Memory B cell (primary cell): ENCODE results near the gene FTO.

ENCODE experiments used
- ATAC-seq: fragments of 150-1000 bp; cut with Tn5 transposase; 2 replicates; pipeline ENCODE4 v1.10.0; 2021; ENCODE audit warnings: low read depth, mild to moderate bottlenecking, moderate library complexity
- DNase-seq, 2 donors: peaks; one replicate each; pipeline ENCODE4 v3.0.0; 2022; ENCODE audit warnings: low spot score in 2 of 2
- H3K27ac Mint-ChIP-seq: one replicate; pipeline ENCODE4 v1.8.0; 2022; ENCODE audit warnings: mild to moderate bottlenecking, moderate library complexity, mixed read lengths
- H3K27me3 Mint-ChIP-seq: one replicate; pipeline ENCODE4 v1.8.0; 2022; ENCODE audit warnings: mixed read lengths
- H3K36me3 Mint-ChIP-seq: one replicate; pipeline ENCODE4 v1.8.0; 2022; ENCODE audit warnings: mild to moderate bottlenecking, mixed read lengths
- H3K4me1 Mint-ChIP-seq: one replicate; pipeline ENCODE4 v1.8.0; 2022; ENCODE audit warnings: mixed read lengths
- H3K4me3 Mint-ChIP-seq: one replicate; pipeline ENCODE4 v1.8.0; 2022; ENCODE audit warnings: mild to moderate bottlenecking, moderate library complexity, mixed read lengths
- H3K9me3 Mint-ChIP-seq: one replicate; pipeline ENCODE4 v1.8.0; 2022; ENCODE audit warnings: mixed read lengths

The FTO gene

DNA sequence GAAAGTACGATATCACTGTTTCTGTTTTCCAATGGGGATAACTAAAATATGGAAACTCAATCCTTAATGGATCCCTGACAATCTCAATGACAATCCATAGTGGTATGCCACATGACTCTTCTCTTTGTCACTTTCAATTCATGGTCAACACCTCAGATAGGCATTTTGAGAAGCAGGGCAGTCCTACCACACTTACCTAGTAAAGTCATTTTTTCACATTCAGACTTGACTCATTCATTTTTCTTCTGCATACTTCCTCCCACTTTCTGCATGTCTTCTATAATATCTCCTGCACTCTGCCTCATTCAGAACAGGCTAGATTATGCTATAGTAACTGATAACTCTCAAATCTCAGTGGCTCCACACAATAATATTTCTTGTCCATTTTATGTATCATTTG, 117.5 kb downstream of the FTO start:
- H3K27ac Mint-ChIP-seq, result no peak overlapping the region

DNA sequence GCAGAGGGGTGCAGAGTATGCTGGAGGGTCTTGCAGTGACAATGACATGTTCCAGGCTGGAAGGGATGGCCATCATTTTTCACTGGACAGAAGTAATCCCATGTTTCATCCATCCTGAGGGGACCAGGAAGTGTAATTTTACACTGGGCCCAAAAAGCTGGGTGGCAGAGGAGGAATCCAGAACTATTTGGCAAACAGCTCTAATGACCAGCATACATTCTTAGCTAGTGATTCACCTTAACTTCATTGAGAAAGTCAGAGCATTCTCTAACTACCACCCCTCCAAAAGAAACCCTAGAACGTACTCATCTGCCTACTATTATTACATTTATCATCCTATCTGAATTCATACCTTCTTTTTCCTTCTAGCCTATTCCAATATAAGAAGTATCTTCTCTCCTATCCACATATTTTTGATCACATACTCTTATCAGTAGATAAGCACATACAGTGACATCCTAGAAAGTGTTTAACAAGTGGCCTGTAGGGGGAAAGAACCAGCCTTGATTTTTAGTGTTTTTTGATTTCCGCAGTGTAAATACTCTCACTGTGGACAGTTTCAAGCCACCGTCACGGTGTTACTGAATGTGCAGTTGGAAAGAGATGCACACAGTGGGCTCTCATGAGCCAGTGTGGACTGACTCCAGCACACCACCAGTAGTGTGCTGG, 118.1 kb downstream of the FTO start:
- DNase-seq (no peak), ATAC-seq (no peak)
- Mint-ChIP-seq H3K27me3 (no peaks in the 10 kb centered on the region), H3K27ac (no peak overlapping the region), H3K36me3 (peaks cover 8% of the 10 kb centered on the region), H3K9me3 (no peaks in the 10 kb centered on the region), H3K4me3 (no peak overlapping the region), H3K4me1 (peaks cover 2% of the 10 kb centered on the region)

More for the DNA sequence above, 117.5 kb downstream of the FTO start:
- DNase-seq (no peak), ATAC-seq (no peak)
- H3K36me3 Mint-ChIP-seq, result peaks cover 11% of the 10 kb centered on the region
- H3K27me3 Mint-ChIP-seq, result no peaks in the 10 kb centered on the region
- peaks cover under 1% of the 10 kb centered on the region for H3K9me3 Mint-ChIP-seq
- no peak overlapping the region for H3K4me3 Mint-ChIP-seq
- peaks cover 4% of the 10 kb centered on the region for H3K4me1 Mint-ChIP-seq

DNA sequence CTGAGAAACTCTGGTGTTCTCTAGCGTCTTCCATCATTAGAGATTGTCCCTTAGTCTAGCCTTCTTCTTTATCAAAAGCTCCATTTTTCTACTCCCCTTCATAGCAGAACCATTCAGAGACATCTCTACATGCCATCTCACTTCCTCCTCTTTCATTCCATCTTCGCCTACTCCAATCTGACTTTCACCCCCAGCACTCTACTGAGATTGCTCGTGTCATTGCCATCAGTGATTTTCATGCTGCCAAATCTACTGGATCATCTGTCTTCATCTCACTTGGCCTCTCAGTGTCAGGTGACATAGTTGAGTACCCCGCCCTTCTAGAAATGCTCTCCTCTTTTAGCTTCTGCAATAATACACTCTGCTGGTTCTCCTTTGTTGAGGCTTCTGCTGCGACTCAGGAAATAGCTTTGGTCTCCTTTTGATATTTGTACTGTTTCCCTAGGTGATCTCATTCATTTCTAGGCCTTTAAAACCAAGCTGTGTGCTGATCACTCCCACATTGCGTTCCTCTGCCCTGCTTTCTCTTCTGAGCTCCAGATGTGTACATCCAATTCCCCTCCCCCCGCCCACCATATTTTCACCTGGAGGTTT, 119.1 kb downstream of the FTO start:
- Mint-ChIP-seq H3K9me3 (no peaks in the 10 kb centered on the region), H3K4me1 (peaks cover 2% of the 10 kb centered on the region), H3K4me3 (no peak overlapping the region), H3K36me3 (peaks cover 9% of the 10 kb centered on the region), H3K27me3 (no peaks in the 10 kb centered on the region), H3K27ac (no peak overlapping the region)
- no peak for ATAC-seq
- DNase-seq, result no peak

DNA sequence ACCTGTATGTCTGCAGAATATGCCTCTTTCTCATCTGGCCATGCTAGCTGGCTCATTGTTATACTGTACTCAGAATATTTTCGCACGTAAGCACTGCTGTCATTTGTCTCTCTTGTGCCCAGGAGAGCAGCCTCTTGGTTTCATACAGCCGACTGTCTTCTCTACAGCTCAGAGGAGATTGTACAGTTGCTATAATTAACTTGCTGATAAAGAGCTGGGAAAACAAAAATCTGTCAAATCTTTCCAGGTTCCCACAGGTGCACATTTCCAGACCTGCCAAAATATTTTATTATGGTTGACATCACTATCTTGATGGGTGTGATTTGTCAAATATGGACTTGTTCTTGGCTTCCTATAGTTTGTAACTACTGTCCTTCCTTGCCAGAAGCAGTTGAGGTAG, 122.7 kb downstream of the FTO start:
- Mint-ChIP-seq H3K9me3 (no peaks in the 10 kb centered on the region), H3K36me3 (peaks cover 20% of the 10 kb centered on the region), H3K4me3 (no peak overlapping the region), H3K4me1 (peaks cover 3% of the 10 kb centered on the region), H3K27me3 (no peaks in the 10 kb centered on the region), H3K27ac (no peak overlapping the region)
- ATAC-seq (no peak), DNase-seq (no peak)

DNA sequence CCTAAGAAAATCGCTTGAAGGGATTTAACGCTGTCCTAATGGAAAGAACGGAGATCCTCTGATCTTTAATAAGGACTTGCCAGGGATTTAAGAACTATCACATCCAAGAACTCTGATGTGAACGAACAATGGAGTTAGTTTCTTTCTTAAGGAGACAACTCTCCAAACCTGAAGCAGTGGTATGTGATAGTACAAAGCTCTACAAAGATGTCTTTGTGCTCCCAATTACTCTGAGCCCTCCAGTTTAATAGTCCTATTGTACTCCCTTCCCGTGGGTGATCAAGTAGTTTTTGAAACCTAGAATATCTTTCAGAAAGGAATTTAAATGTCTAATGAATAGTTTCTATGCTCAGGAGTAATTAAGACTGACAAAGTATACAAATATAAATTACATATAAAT, 123.8 kb downstream of the FTO start:
- DNase-seq (no peak), ATAC-seq (no peak)
- Mint-ChIP-seq H3K4me1 (peaks cover 5% of the 10 kb centered on the region), H3K36me3 (peaks cover 28% of the 10 kb centered on the region), H3K4me3 (no peak overlapping the region), H3K27me3 (no peaks in the 10 kb centered on the region), H3K27ac (no peak overlapping the region), H3K9me3 (no peaks in the 10 kb centered on the region)

DNA sequence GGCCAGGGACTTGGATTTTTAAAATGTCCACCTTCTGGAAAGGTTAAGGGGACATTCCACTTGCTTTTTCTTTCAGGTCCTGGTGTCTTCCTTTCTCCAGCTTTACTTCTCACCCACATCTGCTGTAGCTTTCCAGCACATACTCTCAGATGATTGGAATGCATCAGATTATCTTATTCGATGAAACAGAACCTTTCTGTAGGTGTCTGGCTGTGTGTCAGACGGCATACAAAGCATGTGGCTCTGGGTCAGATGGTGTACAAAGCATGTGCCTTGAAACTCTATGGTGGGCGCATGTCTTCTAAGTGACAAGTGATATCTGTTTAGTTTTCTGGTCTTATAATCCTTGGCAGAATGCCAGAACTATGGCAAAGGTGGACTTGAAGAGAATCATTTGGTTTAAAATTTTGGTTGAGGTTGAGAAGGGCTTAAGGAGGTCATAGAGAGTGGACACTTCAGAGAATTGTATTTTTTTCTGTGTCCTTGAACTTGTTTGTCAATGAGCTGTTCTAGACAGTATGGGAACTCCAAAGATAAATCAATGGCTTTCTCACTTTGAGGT, 125.3 kb downstream of the FTO start:
- ATAC-seq (no peak), DNase-seq (no peak)
- H3K27me3 Mint-ChIP-seq, result no peaks in the 10 kb centered on the region
- peaks cover 36% of the 10 kb centered on the region for H3K36me3 Mint-ChIP-seq
- peaks cover 1% of the 10 kb centered on the region for H3K9me3 Mint-ChIP-seq
- no peak overlapping the region for H3K27ac Mint-ChIP-seq
- H3K4me3 Mint-ChIP-seq, result no peak overlapping the region
- peaks cover 5% of the 10 kb centered on the region for H3K4me1 Mint-ChIP-seq

DNA sequence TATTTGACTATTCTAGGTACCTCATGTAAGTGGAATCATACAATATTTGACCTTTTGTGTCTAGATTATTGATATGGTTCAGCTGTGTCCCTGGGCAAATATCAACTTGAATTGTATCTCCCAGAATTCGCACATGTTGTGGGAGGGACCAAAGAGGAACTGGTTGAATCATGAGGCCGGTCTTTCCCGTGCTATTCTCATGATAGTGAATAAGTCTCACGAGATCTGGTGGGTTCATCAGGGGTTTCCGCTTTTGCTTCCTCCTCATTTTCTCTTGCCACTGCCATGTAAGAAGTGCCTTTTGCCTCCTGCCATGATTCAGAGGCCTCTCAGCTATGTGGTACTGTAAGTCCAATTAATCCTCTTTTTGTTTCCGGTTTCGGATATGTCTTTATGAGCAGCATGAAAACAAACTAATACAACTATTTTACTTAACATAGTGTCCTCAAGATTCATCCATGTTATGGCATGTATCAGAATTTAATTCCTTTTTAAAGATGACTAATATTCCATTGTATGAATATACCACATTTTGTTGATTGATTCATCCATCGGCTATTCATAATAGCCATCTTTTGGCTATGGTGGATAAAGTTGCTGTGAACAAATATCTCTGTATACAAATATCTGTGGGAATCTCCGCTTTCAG, 129.1 kb downstream of the FTO start:
- Mint-ChIP-seq H3K4me1 (peaks cover 10% of the 10 kb centered on the region), H3K36me3 (peaks cover 52% of the 10 kb centered on the region), H3K27me3 (no peaks in the 10 kb centered on the region), H3K9me3 (peaks cover 5% of the 10 kb centered on the region), H3K27ac (no peak overlapping the region), H3K4me3 (no peak overlapping the region)
- no peak for DNase-seq
- ATAC-seq, result no peak

DNA sequence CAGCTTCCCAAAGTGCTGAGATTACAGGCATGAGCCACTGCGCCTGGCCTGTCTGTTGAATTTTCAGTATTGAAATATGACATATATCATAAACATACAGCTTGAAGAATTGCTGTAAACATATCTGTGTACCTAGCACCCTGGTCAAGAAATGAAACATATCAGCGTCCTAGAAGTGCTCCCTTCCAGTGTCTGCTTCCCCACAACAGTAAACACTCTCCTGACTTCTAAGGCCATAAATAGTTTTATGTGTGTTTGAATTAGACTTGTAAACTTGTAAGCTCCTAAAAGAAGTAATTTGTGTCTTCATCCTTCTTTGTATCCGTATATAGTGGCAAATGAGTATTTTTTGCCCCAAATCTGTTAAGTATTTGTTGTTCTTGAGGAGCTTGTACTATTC, 132.2 kb downstream of the FTO start:
- no peak overlapping the region for H3K27ac Mint-ChIP-seq

DNA sequence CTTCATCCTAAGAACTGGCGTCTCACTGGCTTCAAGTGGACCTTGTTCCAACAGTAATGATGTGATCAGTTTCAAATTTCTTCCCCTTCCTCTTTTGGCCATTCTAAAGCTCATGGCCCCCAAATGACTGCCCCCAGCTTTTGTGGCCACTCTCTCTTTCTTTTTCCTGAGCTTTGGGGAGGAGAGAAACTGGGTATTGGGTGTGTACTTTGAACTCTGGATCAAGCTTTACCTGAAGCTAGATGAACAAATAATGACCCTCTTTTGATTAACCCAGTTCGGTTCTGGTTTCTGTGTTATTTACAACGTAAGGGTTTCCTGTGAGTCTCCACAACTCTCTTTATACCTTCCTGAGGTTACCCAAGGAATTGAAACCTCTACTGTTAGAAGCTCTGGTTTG, 132.7 kb downstream of the FTO start:
- Mint-ChIP-seq H3K27me3 (no peaks in the 10 kb centered on the region), H3K9me3 (peaks cover 5% of the 10 kb centered on the region), H3K4me3 (no peak overlapping the region), H3K36me3 (peaks cover 41% of the 10 kb centered on the region), H3K4me1 (peaks cover 10% of the 10 kb centered on the region), H3K27ac (no peak overlapping the region)
- DNase-seq, result no peak
- no peak for ATAC-seq

More for the DNA sequence above, 132.2 kb downstream of the FTO start:
- H3K36me3 Mint-ChIP-seq, result peaks cover 44% of the 10 kb centered on the region
- no peak for DNase-seq
- ATAC-seq, result no peak
- no peak overlapping the region for H3K4me3 Mint-ChIP-seq
- H3K4me1 Mint-ChIP-seq, result peaks cover 12% of the 10 kb centered on the region
- H3K27me3 Mint-ChIP-seq, result no peaks in the 10 kb centered on the region
- peaks cover 5% of the 10 kb centered on the region for H3K9me3 Mint-ChIP-seq

DNA sequence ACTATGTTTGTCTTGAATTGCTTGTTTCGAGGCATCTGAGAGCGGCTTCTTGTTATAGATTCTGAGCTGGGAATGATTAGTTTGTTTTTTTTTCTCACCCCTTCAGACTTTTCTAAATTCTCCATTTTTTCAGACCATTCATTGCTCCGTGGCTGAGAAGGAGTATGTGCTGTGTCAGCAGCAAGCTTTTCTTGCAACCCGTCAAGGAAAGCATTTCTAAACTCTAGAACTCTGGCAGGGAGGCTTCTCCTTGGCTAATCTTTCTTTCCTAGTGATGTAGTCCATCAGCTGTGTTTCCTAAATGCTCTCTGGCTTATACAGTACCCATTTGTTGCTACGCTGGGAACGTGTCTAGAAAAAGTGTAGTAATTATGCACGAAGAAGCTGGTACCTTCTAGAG, 133.5 kb downstream of the FTO start:
- peaks cover 10% of the 10 kb centered on the region for H3K4me1 Mint-ChIP-seq
- H3K9me3 Mint-ChIP-seq, result peaks cover 5% of the 10 kb centered on the region
- H3K36me3 Mint-ChIP-seq, result peaks cover 40% of the 10 kb centered on the region
- H3K27ac Mint-ChIP-seq, result no peak overlapping the region
- ATAC-seq (no peak), DNase-seq (no peak)
- no peak overlapping the region for H3K4me3 Mint-ChIP-seq
- H3K27me3 Mint-ChIP-seq, result no peaks in the 10 kb centered on the region

DNA sequence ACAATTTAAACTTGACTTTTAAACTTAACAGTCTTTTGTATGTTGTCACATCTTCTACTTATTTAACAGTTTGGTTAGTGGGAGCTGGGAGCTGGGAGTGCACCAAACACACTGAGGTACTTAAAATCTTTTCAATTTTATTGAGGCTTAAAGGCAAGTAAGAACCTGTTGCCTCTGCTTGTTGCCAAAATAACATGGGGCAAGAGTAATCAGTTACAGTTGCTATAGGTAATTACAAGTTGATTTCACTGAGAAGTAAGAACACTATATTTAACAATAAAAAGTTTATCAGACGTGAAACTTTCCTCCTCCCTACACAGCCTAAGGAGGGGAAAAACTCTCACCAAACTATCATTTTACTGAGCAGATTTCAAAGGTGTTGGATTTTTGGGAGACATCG, 135.2 kb downstream of the FTO start:
- DNase-seq, result no peak
- Mint-ChIP-seq H3K4me1 (peaks cover 10% of the 10 kb centered on the region), H3K9me3 (peaks cover 4% of the 10 kb centered on the region), H3K4me3 (no peak overlapping the region), H3K36me3 (peaks cover 30% of the 10 kb centered on the region), H3K27me3 (no peaks in the 10 kb centered on the region), H3K27ac (no peak overlapping the region)
- no peak for ATAC-seq

DNA sequence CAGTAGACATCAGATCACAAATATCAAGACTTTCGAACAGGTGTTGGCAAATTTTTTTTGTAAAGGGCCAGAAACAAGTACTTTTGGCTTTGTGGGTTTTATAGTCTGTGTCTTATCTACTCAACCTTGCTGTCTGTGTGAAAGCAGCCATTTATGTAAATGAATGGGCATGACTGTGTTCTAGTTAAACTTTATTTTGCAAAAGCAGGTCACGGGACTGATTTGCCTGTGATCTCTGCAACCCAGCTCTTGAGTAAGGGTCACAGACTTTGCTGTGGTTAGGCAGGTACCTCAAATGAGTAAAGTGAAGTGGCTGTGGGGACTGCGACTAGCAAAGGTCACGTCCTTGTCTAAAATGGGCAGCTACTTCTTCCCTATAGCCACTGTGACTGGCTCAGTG, 136.5 kb downstream of the FTO start:
- Mint-ChIP-seq H3K9me3 (peaks cover 1% of the 10 kb centered on the region), H3K36me3 (peaks cover 28% of the 10 kb centered on the region), H3K4me1 (peaks cover 10% of the 10 kb centered on the region), H3K27ac (no peak overlapping the region), H3K27me3 (no peaks in the 10 kb centered on the region), H3K4me3 (no peak overlapping the region)
- DNase-seq (no peak), ATAC-seq (peak; percentile 46)

DNA sequence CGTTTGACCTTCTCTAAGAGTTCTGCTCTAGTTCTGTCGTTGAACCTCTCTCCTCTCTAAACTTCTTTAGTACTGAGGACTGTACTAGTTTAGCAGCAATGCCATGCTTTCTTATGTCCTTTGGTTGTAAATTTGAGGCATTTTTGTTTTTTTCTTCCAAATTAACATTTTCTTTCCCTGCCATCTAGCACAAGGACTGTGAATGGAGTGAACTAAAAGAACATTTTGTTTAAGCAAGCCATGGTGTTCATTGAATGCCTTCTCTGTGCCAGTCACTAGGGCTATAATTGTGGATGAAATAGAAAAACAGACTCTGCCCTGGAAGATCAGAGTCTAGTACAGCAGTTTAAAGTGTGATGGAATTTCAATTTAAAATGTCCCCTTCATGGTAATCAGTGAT, 137.9 kb downstream of the FTO start:
- H3K27me3 Mint-ChIP-seq, result no peaks in the 10 kb centered on the region
- ATAC-seq, result no peak
- H3K4me1 Mint-ChIP-seq, result peaks cover 10% of the 10 kb centered on the region
- H3K36me3 Mint-ChIP-seq, result peaks cover 24% of the 10 kb centered on the region
- H3K27ac Mint-ChIP-seq, result no peak overlapping the region
- no peaks in the 10 kb centered on the region for H3K9me3 Mint-ChIP-seq
- H3K4me3 Mint-ChIP-seq, result no peak overlapping the region
- no peak for DNase-seq

DNA sequence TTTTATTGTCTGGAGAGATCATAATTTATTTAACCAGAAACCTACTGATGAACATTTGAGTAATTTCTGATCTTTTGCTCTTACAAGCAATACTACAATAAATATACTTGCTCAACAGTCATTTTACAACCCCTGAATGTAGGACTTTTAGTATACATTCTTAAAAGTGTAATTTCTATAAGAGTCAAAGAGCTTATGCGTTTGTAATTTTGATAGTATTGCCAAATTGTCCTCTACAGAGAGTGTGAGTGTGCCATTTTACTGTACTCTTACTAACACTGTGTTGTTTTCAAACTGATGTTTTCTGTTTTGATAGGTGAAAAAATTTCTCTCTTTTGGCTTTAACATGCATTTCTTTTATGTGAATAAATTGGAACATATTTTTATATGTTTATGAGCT, 139.1 kb downstream of the FTO start:
- Mint-ChIP-seq H3K4me3 (no peak overlapping the region), H3K36me3 (peaks cover 17% of the 10 kb centered on the region), H3K4me1 (peaks cover 4% of the 10 kb centered on the region), H3K27ac (no peak overlapping the region), H3K9me3 (no peaks in the 10 kb centered on the region), H3K27me3 (no peaks in the 10 kb centered on the region)
- DNase-seq (no peak), ATAC-seq (no peak)
